SJSA1 (cell line): Measurements from ENCODE around the gene NFIC. TPM values are rescaled to one million over a fixed set of nuclear protein-coding genes. Genes with fewer than 3 reads are reported as not detected.

Experiments used
- DNase-seq, 2 experiments: peaks; one replicate each; pipeline ENCODE4 v3.0.0-alpha.2; 2015 to 2020; ENCODE audit warnings: low spot score in 2 of 2, low read depth in 1 of 2
- H3K27ac ChIP-seq: fragments of 250-450 bp; sonication (Bioruptor Pico); 2 replicates; pipeline ENCODE4 v1.5.1; 2020; ENCODE audit warnings: mild to moderate bottlenecking, moderate library complexity
- H3K27me3 ChIP-seq: fragments of 250-450 bp; sonication (Bioruptor Pico); replicated peaks from 2 replicates; pipeline ENCODE4 v1.5.1; 2020; ENCODE audit warnings: mild to moderate bottlenecking, moderate library complexity
- H3K36me3 ChIP-seq: fragments of 250-450 bp; sonication (Bioruptor Pico); 2 replicates; pipeline ENCODE4 v1.5.1; 2020; ENCODE audit warnings: mild to moderate bottlenecking
- H3K4me1 ChIP-seq: fragments of 250-450 bp; sonication (Bioruptor Pico); replicated peaks from 2 replicates; pipeline ENCODE4 v1.6.1; 2021; ENCODE audit warnings: mild to moderate bottlenecking
- H3K4me3 ChIP-seq: fragments of 250-450 bp; sonication (Bioruptor Pico); 2 replicates; pipeline ENCODE4 v1.5.1; 2020; ENCODE audit warnings: mild to moderate bottlenecking
- H3K9me3 ChIP-seq: fragments of 250-450 bp; sonication (Bioruptor Pico); replicated peaks from 2 replicates; pipeline ENCODE4 v1.5.1; 2020; ENCODE audit warnings: mild to moderate bottlenecking
- total RNA-seq: library from RNA; depleted of rRNA; stranded (reverse); fragments of >200 nt; shearing (Covaris generic); gene quantifications from 2 replicates; pipeline ENCODE4 v1.2.3, GENCODE V29; 2014; rRNA removed

NFIC gene
- total RNA-seq, 1 experiment from 2014 or later, result 27.6 TPM

DNA sequence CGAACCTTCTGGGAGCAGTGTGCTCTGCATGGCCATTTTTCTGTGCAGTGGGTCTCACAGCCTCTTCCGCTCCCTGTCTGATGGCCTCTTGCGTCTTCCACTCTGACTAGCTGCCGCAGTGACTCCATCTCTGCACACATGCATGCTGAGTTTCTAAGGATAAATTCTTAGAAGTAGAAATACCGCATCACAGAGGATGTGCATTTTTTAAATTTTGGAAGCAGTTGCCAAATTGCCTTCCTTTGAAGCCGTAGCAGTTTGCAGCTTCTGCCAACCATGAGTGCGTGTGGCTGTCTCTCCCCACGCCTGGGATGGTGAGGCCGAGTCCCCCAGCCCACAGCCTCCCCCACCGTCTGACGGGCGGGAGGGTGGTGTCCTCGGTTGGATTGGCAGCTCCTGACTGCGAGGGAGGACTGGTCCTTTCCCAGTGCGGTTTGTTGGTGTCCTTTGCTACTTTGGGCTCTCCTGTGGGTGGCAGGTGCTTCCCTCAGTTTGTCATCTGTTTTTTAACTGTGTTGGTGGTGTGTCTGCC, 149.6 kb downstream of the NFIC start:
- Histone ChIP-seq H3K36me3 (peaks cover 82% of the 10 kb centered on the region), H3K4me1 (peaks cover 26% of the 10 kb centered on the region), H3K4me3 (no peak overlapping the region), H3K27ac (no peak overlapping the region), H3K9me3 (no peaks in the 10 kb centered on the region), H3K27me3 (no peaks in the 10 kb centered on the region)
- DNase-seq, result no peak

DNA sequence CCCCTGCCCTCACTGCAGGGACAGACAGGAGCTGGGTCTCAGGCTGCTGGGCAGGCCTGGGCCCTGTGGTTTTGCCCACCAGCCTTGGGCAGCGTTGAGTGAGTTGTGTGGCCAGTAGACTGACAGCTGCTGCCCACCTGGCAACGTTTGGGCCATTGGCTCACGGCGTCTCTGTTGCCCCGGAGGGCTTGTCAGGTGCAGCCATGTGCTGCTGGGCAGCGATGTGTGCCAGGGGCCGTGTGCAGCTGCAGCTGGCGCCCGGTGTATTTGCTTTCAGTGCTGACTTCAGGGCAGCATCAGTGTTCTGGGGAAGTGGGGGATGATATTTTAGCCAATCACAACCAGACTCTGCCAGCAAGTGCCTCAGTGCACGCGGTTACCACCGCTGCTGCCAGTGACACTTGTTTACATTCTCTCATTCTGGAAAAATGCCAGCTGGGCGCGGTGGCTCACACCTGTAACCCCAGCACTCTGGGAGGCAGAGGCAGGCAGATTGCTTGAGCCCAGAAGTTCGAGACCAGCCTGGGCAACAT, 150.4 kb downstream of the NFIC start:
- Histone ChIP-seq H3K4me3 (no peak overlapping the region), H3K4me1 (peaks cover 26% of the 10 kb centered on the region), H3K27ac (no peak overlapping the region), H3K27me3 (no peaks in the 10 kb centered on the region), H3K9me3 (no peaks in the 10 kb centered on the region), H3K36me3 (peaks cover 82% of the 10 kb centered on the region)
- DNase-seq, result no peak

DNA sequence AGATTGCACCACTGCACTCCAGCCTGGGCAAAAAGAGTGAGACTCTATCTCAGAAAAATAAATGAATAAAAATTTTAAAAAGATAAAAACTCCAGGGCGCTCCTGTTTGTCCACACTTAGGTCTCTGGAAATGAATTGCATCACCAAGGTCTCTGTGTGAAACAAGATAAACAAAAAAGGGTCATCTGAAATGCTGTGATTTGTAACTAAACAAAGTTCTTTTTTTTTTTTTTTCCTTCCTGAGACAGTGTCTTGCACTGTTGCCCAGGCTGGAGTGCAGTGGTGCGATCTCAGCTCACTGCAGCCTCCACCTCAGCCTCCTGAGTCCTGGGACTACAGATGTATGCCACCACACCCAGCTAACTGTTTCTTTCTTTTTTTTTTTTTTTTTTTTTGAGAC, 151.3 kb downstream of the NFIC start:
- Histone ChIP-seq H3K4me3 (no peak overlapping the region), H3K9me3 (no peaks in the 10 kb centered on the region), H3K4me1 (peaks cover 26% of the 10 kb centered on the region), H3K27ac (no peak overlapping the region), H3K27me3 (no peaks in the 10 kb centered on the region), H3K36me3 (peaks cover 82% of the 10 kb centered on the region)
- no peak for DNase-seq

DNA sequence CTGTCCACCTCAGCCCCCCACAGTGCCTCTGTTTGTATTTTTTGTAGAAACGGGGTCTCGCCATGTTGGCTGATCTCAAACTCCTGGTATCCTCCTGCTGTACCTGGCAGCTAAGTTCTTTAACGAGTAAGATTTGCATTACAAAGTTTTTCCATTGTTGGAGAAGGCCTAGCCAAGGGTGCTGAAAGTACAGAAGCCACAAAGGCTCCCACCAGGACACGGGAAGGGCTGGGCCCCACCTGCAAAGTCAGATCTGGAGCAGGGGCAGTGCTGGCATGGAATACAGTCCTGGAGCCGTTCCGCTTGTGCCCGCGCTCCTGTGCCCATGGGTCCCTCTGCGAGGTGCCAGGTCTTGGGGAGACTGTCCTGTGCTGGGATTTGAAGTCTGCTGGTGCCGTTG, 151.9 kb downstream of the NFIC start:
- Histone ChIP-seq H3K4me1 (peaks cover 22% of the 10 kb centered on the region), H3K27ac (no peak overlapping the region), H3K4me3 (no peak overlapping the region), H3K36me3 (peaks cover 84% of the 10 kb centered on the region), H3K9me3 (no peaks in the 10 kb centered on the region), H3K27me3 (no peaks in the 10 kb centered on the region)
- no peak for DNase-seq

DNA sequence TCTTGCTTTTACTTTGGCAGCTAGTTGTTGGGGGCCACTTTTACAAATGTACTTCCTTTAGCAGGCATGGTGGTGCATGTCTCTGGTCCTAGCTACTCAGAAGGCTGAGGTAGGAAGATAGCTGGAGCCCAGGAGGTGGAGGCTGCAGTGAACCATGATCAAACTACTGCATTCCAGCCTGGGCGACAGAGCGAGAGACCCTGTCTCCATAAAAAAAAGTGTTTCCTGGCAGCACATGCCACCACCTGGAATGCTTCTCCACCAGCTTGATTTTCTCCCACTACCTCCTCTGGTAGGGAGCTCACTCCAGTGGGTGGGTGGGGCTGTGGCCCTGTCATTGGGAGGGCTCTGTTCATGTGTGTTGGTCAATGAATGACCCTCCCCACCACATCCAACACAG, 152.3 kb downstream of the NFIC start:
- Histone ChIP-seq H3K36me3 (peaks cover 84% of the 10 kb centered on the region), H3K27me3 (no peaks in the 10 kb centered on the region), H3K4me3 (no peak overlapping the region), H3K4me1 (peaks cover 18% of the 10 kb centered on the region), H3K27ac (no peak overlapping the region), H3K9me3 (no peaks in the 10 kb centered on the region)
- no peak for DNase-seq

Other genes starting within 250 kb of the NFIC start
- 0.05 TPM in 1 of 2 replicates, not detected in the other for gene GNA15, start 230.6 kb upstream of the NFIC start, total RNA-seq
- not detected in 2 replicates for gene S1PR4, start 187.8 kb upstream of the NFIC start, total RNA-seq
- gene NCLN, start 180.7 kb upstream of the NFIC start, total RNA-seq, result 143 and 148 TPM in 2 replicates
- 2.2 TPM in 1 of 2 replicates, not detected in the other for gene CELF5, start 141.9 kb upstream of the NFIC start, total RNA-seq
- not detected in 2 replicates for gene SMIM24, start 113.9 kb downstream of the NFIC start, total RNA-seq
- not detected in 2 replicates for gene SMIM44, start 116.9 kb downstream of the NFIC start, total RNA-seq
- 29.4 and 40.5 TPM in 2 replicates for gene DOHH, start 134.1 kb downstream of the NFIC start, total RNA-seq
- 39.3 and 53.4 TPM in 2 replicates for gene FZR1, start 139.7 kb downstream of the NFIC start, total RNA-seq
- 0.26 TPM in 1 of 2 replicates, not detected in the other for gene TEKTIP1, start 172.6 kb downstream of the NFIC start, total RNA-seq
- 124 and 132 TPM in 2 replicates for gene MFSD12, start 191.0 kb downstream of the NFIC start, total RNA-seq
- 229 and 260 TPM in 2 replicates for gene HMG20B, start 206.4 kb downstream of the NFIC start, total RNA-seq
- 9.2 and 13.1 TPM in 2 replicates for gene GIPC3, start 218.9 kb downstream of the NFIC start, total RNA-seq
- not detected in 2 replicates for gene TBXA2R, start 240.3 kb downstream of the NFIC start, total RNA-seq